HG03469 (cell line): ENCODE results near the gene ZBTB37.
"Not testable (repeated sequence)": the region's sequence is repeated elsewhere in the genome, so short reads cannot be mapped to it uniquely, and the experiment has no call there.

ENCODE experiments used
- ATAC-seq: cut with Tn5 transposase; IDR thresholded peaks from one replicate; pipeline ENCODE4 v1.9.1; 2021; ENCODE audit warnings: mild to moderate bottlenecking, moderate library complexity, moderate number of reproducible peaks; ENCODE audit not compliant: unreplicated experiment

Gene ZBTB37

GRCh38 chr1:173868266-173869020 lies at the start of gene ZBTB37:
Gene ZBTB37 (plus strand): TSS chr1:173868380. CDS start chr1:173870226, 1,846 bp downstream.
- ATAC-seq = peak; percentile 39

GRCh38 chr1:173818459-173818858 lies 49.7 kb upstream of the ZBTB37 start:
- ATAC-seq = no peak

GRCh38 chr1:173821680-173822079 lies 46.5 kb upstream of the ZBTB37 start:
- ATAC-seq = no peak

- ATAC-seq = no peak
Observed at GRCh38 chr1:173823781-173824314, 44.3 kb upstream of the ZBTB37 start.

GRCh38 chr1:173824315-173825081 lies 43.7 kb upstream of the ZBTB37 start, which contains the start of the genes CENPL and DARS2:
Gene CENPL (minus strand): TSS chr1:173824883. CDS start chr1:173811299, 13,584 bp downstream.
Gene DARS2 (plus strand): TSS chr1:173824673. CDS start chr1:173825230, 557 bp downstream.
- ATAC-seq = peak; percentile 59

GRCh38 chr1:173827611-173828010 lies 40.6 kb upstream of the ZBTB37 start:
- no peak for ATAC-seq

GRCh38 chr1:173832748-173833147 lies 35.4 kb upstream of the ZBTB37 start:
- ATAC-seq = no peak

GRCh38 chr1:173852105-173852504 lies 16.1 kb upstream of the ZBTB37 start:
- ATAC-seq = no peak

GRCh38 chr1:173853074-173853473 lies 15.1 kb upstream of the ZBTB37 start:
- no peak for ATAC-seq

GRCh38 chr1:173856014-173856413 lies 12.2 kb upstream of the ZBTB37 start:
- ATAC-seq = no peak

- no peak for ATAC-seq
Observed at GRCh38 chr1:173856903-173857302, 11.3 kb upstream of the ZBTB37 start.

- no peak for ATAC-seq
Observed at GRCh38 chr1:173857363-173857917, 10.7 kb upstream of the ZBTB37 start.

- ATAC-seq = not testable (repeated sequence)
Observed at GRCh38 chr1:173859547-173859946, 8.6 kb upstream of the ZBTB37 start.

- no peak for ATAC-seq
Observed at GRCh38 chr1:173860065-173860464, 8.1 kb upstream of the ZBTB37 start.

- no peak for ATAC-seq
Observed at GRCh38 chr1:173861731-173862145, 6.4 kb upstream of the ZBTB37 start.

GRCh38 chr1:173862146-173862768 lies 5.9 kb upstream of the ZBTB37 start:
- not testable (repeated sequence) for ATAC-seq

GRCh38 chr1:173862769-173863223 lies 5.4 kb upstream of the ZBTB37 start:
- no peak for ATAC-seq

GRCh38 chr1:173863224-173864161 lies 4.7 kb upstream of the ZBTB37 start:
- no peak for ATAC-seq

GRCh38 chr1:173864179-173864867 lies 3.9 kb upstream of the ZBTB37 start:
- ATAC-seq = no peak
